WTC11 (cell line): ENCODE results near the gene CREM.

Experiments
- CTCF ChIP-seq: fragments of 200-600 bp; IDR thresholded peaks from 2 replicates; pipeline ENCODE4 v1.8.0; 2022; ENCODE audit warnings: antibody characterized with exemption
- JAZF1 ChIP-seq: fragments of 250-450 bp; sonication (Bioruptor Pico); IDR thresholded peaks from 2 replicates; pipeline ENCODE4 v1.9.0; 2021; ENCODE audit warnings: moderate library complexity, mild to moderate bottlenecking, inconsistent platforms
- KAT7 ChIP-seq: sonication (generic); formaldehyde crosslinking; IDR thresholded peaks from 2 replicates; pipeline ENCODE4 v1.8.1; 2023; ENCODE audit warnings: missing genetic modification reagents, mild to moderate bottlenecking, borderline replicate concordance
- SMAD3 ChIP-seq: sonication (generic); formaldehyde crosslinking; IDR thresholded peaks from 2 replicates; pipeline ENCODE4 v1.8.0; 2022; ENCODE audit warnings: missing genetic modification reagents, mild to moderate bottlenecking, borderline replicate concordance
- ZNF138 ChIP-seq: sonication (generic); formaldehyde crosslinking; conservative IDR thresholded peaks from 2 replicates; pipeline ENCODE4 v1.8.1; 2022; ENCODE audit warnings: mild to moderate bottlenecking, moderate library complexity, missing genetic modification reagents
- ZNF423 ChIP-seq: fragments of 250-450 bp; sonication (Bioruptor Pico); IDR thresholded peaks from 2 replicates; pipeline ENCODE4 v2.1.2; 2022; ENCODE audit warnings: mild to moderate bottlenecking, moderate library complexity

- TF ChIP-seq JAZF1 (CRISPR knock-in tag), result no peak
- no peak for TF ChIP-seq CTCF
- no peak for TF ChIP-seq ZNF423 (CRISPR knock-in tag)
- no peak for TF ChIP-seq KAT7 (CRISPR knock-in tag)
- TF ChIP-seq ZNF138, result no peak
- TF ChIP-seq SMAD3 (CRISPR knock-in tag), result no peak
Observed at GRCh38 chr10:35194906-35195305, 68.3 kb downstream of the CREM start.
